Testis (tissue), 2 donors: ENCODE results near the gene GLIS1.

Source experiments
- CTCF ChIP-seq, 3 experiments: fragments of 450-650 bp in 2 of 3; fragments of 200-600 bp in 1 of 3; sonication (generic) in 1 of 3; IDR thresholded peaks; one replicate each; pipeline ENCODE4 v1.5.1; 2016 to 2019; ENCODE audit warnings: antibody characterized with exemption in 3 of 3, mild to moderate bottlenecking in 2 of 3, moderate library complexity in 1 of 3
- POLR2A ChIP-seq: fragments of 450-650 bp; IDR thresholded peaks from one replicate; pipeline ENCODE4 v1.6.1; 2017; ENCODE audit warnings: antibody characterized with exemption, mild to moderate bottlenecking, moderate library complexity

- TF ChIP-seq CTCF (IDR thresholded peaks at IDR 0.05) (no peak), POLR2A (no peak)
Observed at GRCh38 chr1:53678046-53678445, 60.9 kb downstream of the GLIS1 start.
